Kidney capillary endothelial cell (primary cell): Measurements from ENCODE around the gene UBR1.
A peak's percentile ranks its signal among the peaks of the same experiment; 100 is the strongest.
"Not testable (repeated sequence)": the region's sequence is repeated elsewhere in the genome, so short reads cannot be mapped to it uniquely, and the experiment has no call there.

Experiments used
- DNase-seq: peaks from one replicate; pipeline ENCODE4 v3.0.0-alpha.2; 2018; ENCODE audit warnings: low spot score

UBR1 gene

DNA sequence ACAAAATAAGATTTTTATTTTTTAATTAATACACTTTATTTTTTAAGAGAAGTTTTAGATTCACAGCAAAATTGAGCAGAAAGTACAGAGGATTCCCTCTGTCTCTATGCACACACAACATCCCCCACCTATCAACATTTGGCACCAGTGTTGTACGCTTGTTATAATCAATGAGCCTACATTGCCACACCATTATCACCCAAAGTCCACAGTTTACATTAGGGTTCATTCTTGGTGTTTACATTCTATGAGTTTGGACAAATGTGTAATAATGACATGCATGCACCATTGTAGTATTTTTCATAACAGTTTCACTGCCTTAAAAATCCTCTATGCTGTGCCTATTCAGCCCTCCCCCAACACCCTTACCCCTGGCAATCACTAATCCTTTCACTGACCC lies 134.0 kb downstream of the UBR1 start:
- no peak for DNase-seq

GRCh38 chr15:42964476-42964875 lies 141.4 kb downstream of the UBR1 start:
- DNase-seq: no peak

DNA sequence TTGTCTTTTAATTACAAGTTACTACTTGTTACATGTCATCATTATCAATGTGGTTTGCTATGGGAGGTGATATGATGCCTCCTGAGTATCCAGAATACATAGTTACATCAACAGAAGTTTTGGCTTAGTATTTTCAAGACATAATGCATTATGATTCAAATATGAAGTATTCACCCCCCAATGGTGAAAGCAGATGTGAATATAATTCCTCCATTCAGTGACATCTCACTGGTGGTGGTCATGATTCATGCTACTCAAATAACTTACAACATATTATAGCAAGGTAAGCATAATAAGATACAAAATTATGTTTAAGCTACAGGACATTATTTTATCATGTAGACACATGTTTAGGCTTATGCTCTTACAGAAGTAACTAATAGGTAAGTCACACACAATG lies 150.3 kb downstream of the UBR1 start:
- DNase-seq: no peak

DNA sequence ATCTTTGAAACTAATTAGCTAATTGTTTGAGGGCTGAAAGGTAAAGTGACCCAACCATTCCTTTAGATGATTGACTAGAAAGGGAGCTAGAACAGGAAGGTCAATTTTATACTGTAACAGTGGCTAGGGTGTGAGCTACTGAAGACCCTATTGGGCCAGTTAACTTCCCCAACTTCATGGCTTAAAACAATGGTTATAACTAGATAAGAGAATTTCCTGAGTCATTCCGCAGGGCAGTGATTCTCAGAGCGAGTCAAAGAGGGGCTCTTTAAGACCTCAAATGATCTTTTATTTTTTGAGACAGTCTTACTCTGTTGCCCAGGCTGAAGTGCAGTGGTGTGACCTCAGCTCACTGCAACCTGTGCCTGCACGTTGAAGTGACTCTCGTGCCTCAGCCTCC lies 151.5 kb downstream of the UBR1 start:
- DNase-seq: no peak

DNA sequence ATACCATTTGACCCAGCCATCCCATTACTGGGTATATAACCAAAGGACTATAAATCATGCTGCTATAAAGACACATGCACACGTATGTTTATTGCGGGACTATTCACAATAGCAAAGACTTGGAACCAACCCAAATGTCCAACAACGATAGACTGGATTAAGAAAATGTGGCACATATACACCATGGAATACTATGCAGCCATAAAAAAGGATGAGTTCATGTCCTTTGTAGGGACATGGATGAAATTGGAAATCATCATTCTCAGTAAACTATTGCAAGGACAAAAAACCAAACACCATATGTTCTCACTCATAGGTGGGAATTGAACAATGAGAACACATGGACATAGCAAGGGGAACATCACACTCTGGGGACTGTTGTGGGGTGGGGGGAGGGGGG lies 156.9 kb downstream of the UBR1 start:
- DNase-seq: not testable (repeated sequence)

- DNase-seq: no peak
Measured at GRCh38 chr15:42940527-42940926, 165.3 kb downstream of the UBR1 start.

DNA sequence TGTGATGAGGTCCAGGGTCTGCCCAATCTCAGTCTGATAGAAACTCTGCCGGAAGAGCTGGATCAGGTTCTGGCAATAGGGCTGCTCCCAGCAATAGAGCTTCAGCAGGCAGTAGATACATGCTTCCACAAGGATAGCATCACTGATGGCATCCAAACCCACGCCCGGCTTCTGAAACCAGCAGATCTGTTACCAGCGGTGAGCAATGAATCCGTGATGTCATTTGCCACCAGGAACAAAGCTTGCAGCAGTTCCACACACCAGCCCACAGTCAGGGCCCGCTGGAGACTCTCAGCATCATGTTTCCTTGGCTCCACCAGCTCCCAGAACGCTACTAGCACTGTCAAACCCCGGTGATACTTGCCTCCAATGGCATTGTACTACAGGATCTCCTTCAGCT lies 166.0 kb downstream of the UBR1 start:
- no peak for DNase-seq

DNA sequence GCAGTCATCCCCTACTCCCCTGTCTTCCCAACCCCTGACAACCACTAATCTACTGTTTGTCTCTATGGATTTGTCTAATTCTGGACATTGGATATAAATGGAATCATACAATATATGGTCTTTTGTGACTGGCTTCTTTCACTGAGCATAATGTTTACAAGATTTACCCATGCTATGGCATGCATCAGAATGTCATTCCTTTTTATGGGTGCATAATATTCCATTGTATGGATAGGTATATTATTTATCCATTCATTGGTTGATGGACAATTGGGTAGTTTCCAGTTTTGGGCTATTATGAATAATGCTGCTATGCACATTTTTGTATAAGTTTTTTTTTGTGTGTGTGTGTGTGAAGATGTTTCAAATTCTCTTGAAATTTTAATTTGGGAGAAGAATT lies 168.7 kb downstream of the UBR1 start:
- no peak for DNase-seq

GRCh38 chr15:42933886-42934667 lies 171.8 kb downstream of the UBR1 start:
- DNase-seq: no peak

GRCh38 chr15:42932833-42933515 lies 172.9 kb downstream of the UBR1 start:
- DNase-seq: no peak

DNA sequence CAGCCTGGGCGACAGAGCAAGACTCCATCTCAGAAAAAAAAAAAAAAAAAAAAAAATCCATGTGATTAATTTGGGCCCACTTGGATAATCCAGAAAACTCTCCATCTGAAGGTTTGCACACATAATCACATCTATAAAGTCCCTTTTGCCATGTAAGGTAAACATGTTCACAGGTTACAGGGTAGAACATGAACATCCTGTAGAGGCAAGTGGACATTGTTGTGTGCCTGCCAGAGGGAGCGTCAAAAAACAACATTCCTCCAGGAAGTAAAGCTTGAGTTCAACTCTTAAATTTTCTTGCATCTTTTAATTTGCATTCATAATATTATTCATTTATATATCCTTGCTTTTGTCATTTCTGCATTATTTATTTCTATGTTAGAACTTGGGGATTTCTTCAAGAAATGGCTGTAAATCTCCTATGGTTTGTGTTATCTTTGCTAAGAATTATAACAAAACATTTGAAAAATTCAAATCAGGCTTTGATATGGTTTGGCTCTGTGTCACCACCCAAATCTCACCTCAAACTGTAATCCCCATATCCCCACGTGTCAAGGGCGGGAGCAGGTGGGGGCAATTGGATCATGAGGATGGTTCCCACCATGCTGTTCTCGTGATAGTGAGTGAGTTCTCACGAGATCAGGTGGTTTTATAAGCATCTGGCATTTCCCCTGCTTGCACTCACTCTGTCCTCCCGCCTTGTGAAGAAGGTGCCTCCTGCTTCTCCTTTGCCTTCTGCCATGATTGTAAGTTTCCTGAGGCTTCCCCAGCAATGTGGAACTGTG lies 173.9 kb downstream of the UBR1 start:
- no peak for DNase-seq

GRCh38 chr15:42929306-42929848 lies 176.5 kb downstream of the UBR1 start:
- no peak for DNase-seq

- peak; percentile 27 for DNase-seq
Measured at GRCh38 chr15:42921342-42921731, 184.5 kb downstream of the UBR1 start.

DNA sequence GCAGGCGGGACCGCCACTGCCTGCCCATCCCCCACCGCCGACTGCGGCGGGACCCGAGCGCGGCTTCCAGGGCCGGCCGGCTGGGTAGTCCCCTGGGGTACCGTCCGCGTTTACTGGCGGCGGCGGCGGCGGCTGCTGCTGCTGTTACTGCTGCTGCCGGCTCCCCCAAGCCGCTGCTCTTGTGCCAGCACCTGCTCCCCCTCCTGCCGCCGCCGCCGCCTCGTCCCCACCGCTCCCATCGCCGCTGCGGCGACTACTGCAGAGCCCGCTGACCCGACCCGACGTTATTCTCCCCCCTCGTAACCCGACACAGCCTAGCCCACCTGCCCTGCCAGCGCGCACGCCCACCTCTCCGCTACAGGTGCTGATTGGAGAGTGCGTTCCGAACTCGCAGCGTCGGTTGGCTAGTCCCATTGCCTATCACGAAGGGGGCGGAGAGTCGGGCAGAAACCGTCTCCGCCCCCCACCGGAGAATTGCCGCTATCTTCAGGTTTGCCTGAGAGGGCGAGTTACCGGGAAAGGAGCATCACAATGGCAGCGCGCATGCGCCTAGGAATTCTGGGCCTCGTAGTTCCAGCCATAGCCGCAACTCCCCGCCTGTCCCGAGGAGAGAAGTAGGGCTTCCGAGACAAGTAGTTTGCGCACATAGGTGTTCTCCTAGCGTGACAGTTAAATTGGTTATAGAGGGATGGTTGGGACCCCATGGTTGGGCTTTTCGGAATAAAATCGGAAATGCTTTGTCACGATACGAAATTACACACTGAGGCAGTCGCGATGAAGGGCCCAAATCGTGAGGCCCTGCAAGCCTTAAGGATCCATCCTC lies 185.1 kb downstream of the UBR1 start, which contains the start of gene TTBK2:
Gene TTBK2, minus strand, starts transcription at position 260 of the 823 bp plus-strand sequence. CDS start 42,161 bp downstream, outside the sequence.
- peak; percentile 96 for DNase-seq

DNA sequence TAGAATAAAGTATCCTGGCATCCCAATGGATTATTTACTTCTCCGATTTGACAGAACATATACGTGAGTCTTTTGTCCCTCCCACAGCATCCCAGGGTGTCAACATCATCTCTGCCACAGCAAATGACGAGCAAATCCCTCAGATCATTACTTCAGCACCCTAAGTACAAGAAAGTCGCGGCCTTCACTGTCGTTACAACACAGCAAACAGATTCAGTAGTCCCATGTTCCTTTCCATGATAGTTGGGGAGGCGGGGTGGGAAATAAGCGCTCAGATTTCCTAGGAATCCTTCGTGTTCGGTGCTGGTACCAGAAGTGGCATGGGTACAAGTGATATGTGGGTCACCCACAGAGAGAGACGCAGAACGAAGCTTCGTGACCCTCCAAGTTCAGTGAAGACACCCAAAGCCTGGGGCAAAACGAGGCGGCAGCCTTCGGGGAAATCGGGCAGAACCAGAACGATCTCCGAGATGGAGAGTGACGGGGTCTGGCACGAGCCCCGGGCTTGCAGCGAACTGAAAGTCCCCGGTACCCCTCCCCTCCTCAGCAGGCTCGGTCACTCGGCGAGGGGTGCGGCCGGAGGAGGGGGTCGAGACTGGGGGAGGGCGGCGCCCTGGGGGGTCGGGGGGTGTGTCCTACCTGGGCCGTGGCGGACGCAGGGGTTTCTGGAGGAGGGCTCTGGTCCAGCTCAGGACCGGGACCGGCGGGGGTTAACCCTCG lies 185.9 kb downstream of the UBR1 start:
- DNase-seq: peak; percentile 40

- DNase-seq: no peak
Measured at GRCh38 chr15:42919308-42919707, 186.5 kb downstream of the UBR1 start.

GRCh38 chr15:42918047-42918446 lies 187.8 kb downstream of the UBR1 start:
- DNase-seq: no peak

DNA sequence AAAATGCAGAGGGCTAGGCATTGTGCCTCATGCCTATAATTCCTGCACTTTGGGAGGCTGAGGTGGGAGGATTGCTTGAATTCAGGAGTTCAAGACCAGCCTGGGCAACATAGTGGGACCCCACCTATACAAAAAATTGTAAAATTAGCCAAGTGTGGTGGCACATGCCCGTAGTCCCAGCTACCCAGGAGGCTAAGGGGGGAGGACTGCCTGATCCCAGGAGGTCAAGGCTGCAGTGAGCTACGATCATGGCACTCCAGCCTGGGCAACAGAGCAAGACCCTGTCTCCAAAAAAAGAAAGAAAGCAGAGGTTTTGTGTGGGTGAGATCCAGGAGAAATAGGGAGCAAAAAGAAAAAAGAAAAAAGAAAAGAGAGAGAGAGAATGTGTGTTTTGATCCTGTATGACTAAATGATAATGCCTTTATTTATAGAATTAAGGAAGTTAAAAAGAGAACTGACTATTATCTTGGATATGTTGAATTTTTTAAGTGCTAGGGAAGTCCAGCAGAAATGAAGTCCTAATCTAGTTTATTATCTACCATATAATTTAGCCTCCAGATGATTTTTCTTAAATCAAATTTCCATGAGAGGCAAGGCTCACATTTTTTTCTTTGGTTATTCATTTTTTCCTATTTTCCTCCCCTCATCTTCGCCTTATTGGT lies 190.1 kb downstream of the UBR1 start:
- no peak for DNase-seq

DNA sequence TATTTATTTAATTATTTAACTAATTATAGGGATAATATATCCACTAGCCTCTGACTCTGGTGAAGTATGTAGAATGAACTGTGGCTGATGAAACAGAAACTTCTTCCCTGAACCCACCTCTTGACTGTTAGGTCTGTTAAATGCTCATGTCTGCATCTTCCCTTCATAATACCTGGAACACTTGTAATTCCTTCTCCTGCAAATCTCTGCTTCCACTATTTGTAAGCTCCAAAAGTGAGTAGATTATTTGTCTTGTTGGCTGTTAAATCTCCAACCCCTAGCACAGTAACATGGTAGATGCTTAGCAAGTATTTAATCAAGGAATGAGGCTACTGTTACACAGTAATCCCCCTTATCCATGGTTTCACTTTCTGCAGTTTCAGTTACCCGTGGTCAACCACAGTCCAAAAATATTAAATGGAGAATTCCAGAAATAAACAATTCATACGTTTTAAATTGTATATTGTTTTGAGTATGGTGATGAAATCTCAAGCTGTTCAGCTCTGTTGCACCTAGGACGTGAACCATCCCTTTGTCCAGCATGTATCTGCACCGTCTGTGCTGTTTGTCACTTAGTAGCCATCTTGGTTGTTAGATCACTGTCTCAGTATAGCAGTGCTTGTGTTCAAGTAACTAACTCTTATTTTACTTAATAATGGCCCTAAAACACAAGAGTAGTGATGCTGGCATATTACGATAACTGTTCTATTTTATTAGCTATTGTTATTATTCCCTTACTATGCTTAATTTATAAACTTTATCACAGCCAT lies 190.9 kb downstream of the UBR1 start:
- DNase-seq: no peak
